ENCODE data around the gene NKAIN2.
"Not testable (repeated sequence)": the region's sequence is repeated elsewhere in the genome, so short reads cannot be mapped to it uniquely, and the experiment has no call there.

NKAIN2 gene

GRCh38 chr6:124694139-124694705 is 890.6 kb downstream of the NKAIN2 start:
- DNase-seq (ENCODE audit: low read depth): no peak

GRCh38 chr6:124699038-124699437 is 895.4 kb downstream of the NKAIN2 start:
- no peak for DNase-seq (ENCODE audit: low read depth)

GRCh38 chr6:124703541-124703940 is 899.9 kb downstream of the NKAIN2 start:
- no peak for DNase-seq (ENCODE audit: low read depth)

- not testable (repeated sequence) for DNase-seq (ENCODE audit: low read depth)
Observed at GRCh38 chr6:124712532-124712931, 908.9 kb downstream of the NKAIN2 start.

GRCh38 chr6:124714728-124715127 is 911.1 kb downstream of the NKAIN2 start:
- no peak for DNase-seq (ENCODE audit: low read depth)

- no peak for DNase-seq (ENCODE audit: low read depth)
Observed at GRCh38 chr6:124719913-124720312, 916.2 kb downstream of the NKAIN2 start.

GRCh38 chr6:124721331-124721730 is 917.7 kb downstream of the NKAIN2 start:
- DNase-seq (ENCODE audit: low read depth): no peak

GRCh38 chr6:124722141-124722878 is 918.6 kb downstream of the NKAIN2 start:
- no peak for DNase-seq (ENCODE audit: low read depth)

GRCh38 chr6:124723671-124724070 is 920.0 kb downstream of the NKAIN2 start:
- DNase-seq (ENCODE audit: low read depth): no peak

- not testable (repeated sequence) for DNase-seq (ENCODE audit: low read depth)
Observed at GRCh38 chr6:124737804-124738203, 934.1 kb downstream of the NKAIN2 start.

GRCh38 chr6:124738482-124738881 is 934.8 kb downstream of the NKAIN2 start:
- DNase-seq (ENCODE audit: low read depth): no peak

GRCh38 chr6:124741341-124741740 is 937.7 kb downstream of the NKAIN2 start:
- no peak for DNase-seq (ENCODE audit: low read depth)

GRCh38 chr6:124742971-124743370 is 939.3 kb downstream of the NKAIN2 start:
- DNase-seq (ENCODE audit: low read depth): no peak

- no peak for DNase-seq (ENCODE audit: low read depth)
Observed at GRCh38 chr6:124743420-124743819, 939.8 kb downstream of the NKAIN2 start.

GRCh38 chr6:124747349-124747748 is 943.7 kb downstream of the NKAIN2 start:
- DNase-seq (ENCODE audit: low read depth): no peak

GRCh38 chr6:124748778-124749177 is 945.1 kb downstream of the NKAIN2 start:
- DNase-seq (ENCODE audit: low read depth): no peak

- DNase-seq (ENCODE audit: low read depth): no peak
Observed at GRCh38 chr6:124753001-124753400, 949.3 kb downstream of the NKAIN2 start.

- DNase-seq (ENCODE audit: low read depth): no peak
Observed at GRCh38 chr6:124753562-124754105, 950.0 kb downstream of the NKAIN2 start.

- no peak for DNase-seq (ENCODE audit: low read depth)
Observed at GRCh38 chr6:124755321-124755720, 951.7 kb downstream of the NKAIN2 start.

- no peak for DNase-seq (ENCODE audit: low read depth)
Observed at GRCh38 chr6:124757560-124757959, 953.9 kb downstream of the NKAIN2 start.

GRCh38 chr6:124758663-124759062 is 955.0 kb downstream of the NKAIN2 start:
- no peak for DNase-seq (ENCODE audit: low read depth)

- no peak for DNase-seq (ENCODE audit: low read depth)
Observed at GRCh38 chr6:124765280-124765679, 961.6 kb downstream of the NKAIN2 start.

- DNase-seq (ENCODE audit: low read depth): no peak
Observed at GRCh38 chr6:124768224-124768623, 964.6 kb downstream of the NKAIN2 start.
